Adrenal gland (tissue), 5 donors: ENCODE data around the gene TUBGCP6.

Experiments used
- POLR2A ChIP-seq, 2 donors: fragments of 450-650 bp; IDR thresholded peaks; one replicate each; pipeline ENCODE4 v1.6.1; 2017; ENCODE audit warnings: antibody characterized with exemption in 2 of 2, mild to moderate bottlenecking in 2 of 2, moderate library complexity in 1 of 2
- TF ChIP-seq, protein P1 (sequence below), 6 experiments: fragments of 450-650 bp in 4 of 6; fragments of 200-600 bp in 2 of 6; sonication (generic) in 1 of 6; IDR thresholded peaks; 1 replicate in 5 of 6; 2 replicates in 1 of 6; pipeline versions ENCODE4 v1.5.1 to v1.8.0; 2016 to 2021; ENCODE audit warnings: antibody characterized with exemption in 6 of 6, mild to moderate bottlenecking in 2 of 6, moderate library complexity in 1 of 6
- donor health status: DM: no; HTN: no; CAD: no.

DNA sequence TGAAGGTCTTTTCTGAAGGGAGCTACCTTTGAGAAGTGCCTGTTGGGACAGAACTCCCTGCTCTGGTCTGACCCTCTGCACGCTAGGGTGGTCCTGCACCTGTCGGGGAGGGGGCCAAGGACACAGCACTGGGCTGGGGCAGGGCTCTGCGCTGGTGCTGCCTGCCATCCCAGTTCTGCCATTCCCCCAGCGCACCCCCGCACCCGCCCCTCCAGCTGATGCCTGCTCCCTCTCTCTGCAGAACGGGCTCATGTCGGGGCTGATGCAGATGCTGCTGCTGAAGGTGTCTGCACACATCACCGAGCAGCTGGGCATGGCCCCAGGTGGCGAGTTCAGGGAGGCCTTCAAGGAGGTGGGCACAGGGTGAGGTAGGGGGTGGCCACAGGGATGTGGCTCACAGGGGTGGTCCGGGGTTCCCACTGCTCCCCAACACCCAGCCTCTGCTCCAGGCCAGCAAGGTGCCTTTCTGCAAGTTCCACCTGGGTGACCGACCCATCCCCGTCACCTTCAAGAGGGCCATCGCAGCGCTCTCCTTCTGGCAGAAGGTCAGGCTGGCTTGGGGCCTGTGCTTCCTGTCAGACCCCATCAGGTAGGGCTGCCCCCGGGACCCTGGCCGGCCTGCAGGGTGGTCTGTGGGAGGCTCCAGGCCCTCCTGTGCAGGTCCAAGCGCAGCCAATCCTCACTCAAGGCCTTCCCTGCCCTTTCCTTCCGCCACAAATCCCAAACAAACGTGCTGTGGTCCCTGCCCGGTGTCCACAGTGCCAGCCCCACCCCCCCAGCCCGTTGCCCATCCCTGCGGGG is 47.6 kb downstream of the TUBGCP6 start:
- TF ChIP-seq, protein P1, sequence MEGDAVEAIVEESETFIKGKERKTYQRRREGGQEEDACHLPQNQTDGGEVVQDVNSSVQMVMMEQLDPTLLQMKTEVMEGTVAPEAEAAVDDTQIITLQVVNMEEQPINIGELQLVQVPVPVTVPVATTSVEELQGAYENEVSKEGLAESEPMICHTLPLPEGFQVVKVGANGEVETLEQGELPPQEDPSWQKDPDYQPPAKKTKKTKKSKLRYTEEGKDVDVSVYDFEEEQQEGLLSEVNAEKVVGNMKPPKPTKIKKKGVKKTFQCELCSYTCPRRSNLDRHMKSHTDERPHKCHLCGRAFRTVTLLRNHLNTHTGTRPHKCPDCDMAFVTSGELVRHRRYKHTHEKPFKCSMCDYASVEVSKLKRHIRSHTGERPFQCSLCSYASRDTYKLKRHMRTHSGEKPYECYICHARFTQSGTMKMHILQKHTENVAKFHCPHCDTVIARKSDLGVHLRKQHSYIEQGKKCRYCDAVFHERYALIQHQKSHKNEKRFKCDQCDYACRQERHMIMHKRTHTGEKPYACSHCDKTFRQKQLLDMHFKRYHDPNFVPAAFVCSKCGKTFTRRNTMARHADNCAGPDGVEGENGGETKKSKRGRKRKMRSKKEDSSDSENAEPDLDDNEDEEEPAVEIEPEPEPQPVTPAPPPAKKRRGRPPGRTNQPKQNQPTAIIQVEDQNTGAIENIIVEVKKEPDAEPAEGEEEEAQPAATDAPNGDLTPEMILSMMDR (IDR thresholded peaks at IDR 0.05) = no peak
- no peak for TF ChIP-seq POLR2A (IDR thresholded peaks at IDR 0.05)
